A673 (cell line): ENCODE measurements around the gene NLRP1.

Experiments used
- CTCF ChIP-seq: fragments of 300-800, 200-600 bp; sonication (generic); conservative IDR thresholded peaks from 2 replicates; pipeline ENCODE4 v1.5.1; 2017; ENCODE audit warnings: low read depth, mild to moderate bottlenecking, antibody characterized with exemption, low read length, moderate library complexity, mixed read lengths
- EZH2 ChIP-seq: fragments of 200-600 bp; sonication (generic); IDR thresholded peaks from 2 replicates; pipeline ENCODE4 v1.6.1; 2017; ENCODE audit warnings: borderline replicate concordance, low read depth, mild to moderate bottlenecking, mixed read lengths, antibody characterized with exemption, low read length; ENCODE audit not compliant: poor library complexity, severe bottlenecking

GRCh38 chr17:5492970-5493369 lies 91.3 kb downstream of the NLRP1 start:
- TF ChIP-seq CTCF (no peak), EZH2 (no peak)
